ENCODE data around the gene CAND1. TPM values are rescaled to one million over a fixed set of nuclear protein-coding genes. Genes with fewer than 3 reads are reported as not detected.

Gene CAND1
- total and polyA plus RNA-seq, 2 donors (not counting 1 experiment from before 2014, with no cell fraction given), result 14.8 to 108 TPM

- H3K9me3 Mint-ChIP-seq (ENCODE audit: insufficient read depth), result peaks cover 9% of the 10 kb centered on the region
- no peaks in the 10 kb centered on the region for H4K20me1 ChIP-seq (ENCODE audit: control insufficient read depth, insufficient read depth, low read length, poor library complexity, severe bottlenecking)
- intact Hi-C loops (cut with micrococcal nuclease), result no loop called here
- H3K9me3 ChIP-seq (ENCODE audit: control extremely low read depth in 1 of 3, control insufficient read depth in 2 of 3, insufficient read depth in 1 of 3, low read length in 2 of 3), result peaks cover 3 to 8% (median 4%) of the 10 kb centered on the region in 3 donors
- no peak for DNase-seq
- H3K79me2 ChIP-seq (ENCODE audit: control insufficient read depth, insufficient read depth, low read length), result no peaks in the 10 kb centered on the region
- no peak overlapping the region for H3K27ac Mint-ChIP-seq
- no peak overlapping the region for H2AFZ ChIP-seq (ENCODE audit: insufficient read depth, low read depth, low read length, poor library complexity, severe bottlenecking)
- peaks cover 2% of the 10 kb centered on the region for H3K4me1 Mint-ChIP-seq
- no peak overlapping the region for H3K4me2 ChIP-seq (replicated peaks; ENCODE audit: low read depth, low read length, poor library complexity, severe bottlenecking)
- no peaks in the 10 kb centered on the region for H3K27me3 Mint-ChIP-seq
- H3K27me3 ChIP-seq (replicated peaks in 1 of 4; ENCODE audit: control extremely low read depth in 1 of 4, control insufficient read depth in 3 of 4, insufficient read depth in 4 of 4, low read length in 3 of 4), result no peaks in the 10 kb centered on the region
- ATAC-seq (ENCODE audit: low read depth), result no peak
- CTCF ChIA-PET, result no interaction called here
- no peak overlapping the region for H3K4me3 Mint-ChIP-seq
- no peaks in the 10 kb centered on the region for H3K4me1 ChIP-seq (ENCODE audit: control insufficient read depth in 2 of 2, insufficient read depth in 2 of 2, low read length in 2 of 2)
- no peak overlapping the region for H3K27ac ChIP-seq (ENCODE audit: low read length in 2 of 2)
- no CpG with 5 or more reads among the region's 1 CpG for WGBS (ENCODE audit: insufficient coverage)
- no peak overlapping the region for H3K9ac ChIP-seq (ENCODE audit: low read length)
- no peak overlapping the region for H3K4me3 ChIP-seq (ENCODE audit: control extremely low read depth in 1 of 5, extremely low read depth in 1 of 5, insufficient read depth in 1 of 5, low read depth in 2 of 5, low read length in 4 of 5)
- no peak for TF ChIP-seq CTCF (IDR thresholded peaks at IDR 0.05)
- no peak for TF ChIP-seq EZH2 (IDR thresholded peaks at IDR 0.05; ENCODE audit: borderline replicate concordance, insufficient read depth, low read depth, low read length, poor library complexity, severe bottlenecking)
- POLR2A ChIA-PET, result no interaction called here
- H3K36me3 ChIP-seq (replicated peaks in 1 of 2; ENCODE audit: control extremely low read depth in 1 of 2, control insufficient read depth in 1 of 2, extremely low read depth in 1 of 2, insufficient read depth in 2 of 2, low read length in 1 of 2), result no peaks in the 10 kb centered on the region
Measured at GRCh38 chr12:67333649-67334048, 64.5 kb downstream of the CAND1 start.

GRCh38 chr12:67338426-67338825, 69.3 kb downstream of the CAND1 start:
- no peaks in the 10 kb centered on the region for H3K27me3 ChIP-seq (replicated peaks in 1 of 4; ENCODE audit: control extremely low read depth in 1 of 4, control insufficient read depth in 3 of 4, insufficient read depth in 4 of 4, low read length in 3 of 4)
- Mint-ChIP-seq H3K27me3 (no peaks in the 10 kb centered on the region), H3K4me1 (no peaks in the 10 kb centered on the region), H3K9me3 (ENCODE audit: insufficient read depth) (peaks cover 23% of the 10 kb centered on the region), H3K4me3 (no peak overlapping the region), H3K27ac (no peak overlapping the region)
- H3K9ac ChIP-seq (ENCODE audit: low read length), result no peak overlapping the region
- peaks cover 4 to 13% (median 8%) of the 10 kb centered on the region in 3 donors for H3K9me3 ChIP-seq (ENCODE audit: control extremely low read depth in 1 of 3, control insufficient read depth in 2 of 3, insufficient read depth in 1 of 3, low read length in 2 of 3)
- ATAC-seq (ENCODE audit: low read depth), result no peak
- H3K4me2 ChIP-seq (replicated peaks; ENCODE audit: low read depth, low read length, poor library complexity, severe bottlenecking), result no peak overlapping the region
- H3K36me3 ChIP-seq (replicated peaks in 1 of 2; ENCODE audit: control extremely low read depth in 1 of 2, control insufficient read depth in 1 of 2, extremely low read depth in 1 of 2, insufficient read depth in 2 of 2, low read length in 1 of 2), result no peaks in the 10 kb centered on the region
- TF ChIP-seq EZH2 (IDR thresholded peaks at IDR 0.05; ENCODE audit: borderline replicate concordance, insufficient read depth, low read depth, low read length, poor library complexity, severe bottlenecking), result no peak
- no peak overlapping the region for H3K4me3 ChIP-seq (ENCODE audit: control extremely low read depth in 1 of 5, extremely low read depth in 1 of 5, insufficient read depth in 1 of 5, low read depth in 2 of 5, low read length in 4 of 5)
- H3K4me1 ChIP-seq (ENCODE audit: control insufficient read depth in 2 of 2, insufficient read depth in 2 of 2, low read length in 2 of 2), result no peaks in the 10 kb centered on the region
- no peaks in the 10 kb centered on the region for H3K79me2 ChIP-seq (ENCODE audit: control insufficient read depth, insufficient read depth, low read length)
- no peak overlapping the region for H3K27ac ChIP-seq (ENCODE audit: low read length in 2 of 2)
- CTCF ChIA-PET, result no interaction called here
- intact Hi-C loops (cut with micrococcal nuclease), result no loop called here
- DNase-seq, result no peak
- no peaks in the 10 kb centered on the region for H4K20me1 ChIP-seq (ENCODE audit: control insufficient read depth, insufficient read depth, low read length, poor library complexity, severe bottlenecking)
- POLR2A ChIA-PET, result no interaction called here
- H2AFZ ChIP-seq (ENCODE audit: insufficient read depth, low read depth, low read length, poor library complexity, severe bottlenecking), result no peak overlapping the region
